Astrocyte (in vitro differentiated cells and primary cell): Measurements from ENCODE around the gene CHCT1. TPM values are rescaled to one million over a fixed set of nuclear protein-coding genes. Genes with fewer than 3 reads are reported as not detected.

Experiments used
- DNase-seq: peaks from one replicate; pipeline ENCODE4 v3.0.0-alpha.2; 2010; ENCODE audit warnings: low read depth
- FAIRE-seq: peaks from 2 replicates; lab custom pipeline; 2011; peaks lifted over from hg19 to GRCh38; lab: Jason Lieb, UNC
- H2AFZ ChIP-seq: 2 replicates; pipeline ENCODE4 v1.6.0; 2012; ENCODE audit warnings: low read depth, low read length, inconsistent platforms
- H3K27ac ChIP-seq: 2 replicates; pipeline ENCODE4 v1.5.1; 2011; ENCODE audit warnings: low read depth, low read length, inconsistent platforms
- H3K27me3 ChIP-seq: 2 replicates; pipeline ENCODE4 v1.6.0; 2011; ENCODE audit warnings: low read length, inconsistent platforms; ENCODE audit not compliant: insufficient read depth
- H3K36me3 ChIP-seq: 2 replicates; pipeline ENCODE4 v1.5.1; 2011; ENCODE audit warnings: low read length, inconsistent platforms; ENCODE audit not compliant: insufficient read depth
- H3K4me1 ChIP-seq: 2 replicates; pipeline ENCODE4 v1.5.1; 2011; ENCODE audit warnings: low read length, inconsistent platforms; ENCODE audit not compliant: insufficient read depth
- H3K4me2 ChIP-seq: 2 replicates; pipeline ENCODE4 v1.6.0; 2012; ENCODE audit warnings: low read length, inconsistent platforms
- H3K4me3 ChIP-seq: 2 replicates; pipeline ENCODE4 v1.5.1; 2011; ENCODE audit warnings: low read depth, mild to moderate bottlenecking, low read length, inconsistent platforms; ENCODE audit not compliant: insufficient read depth
- H3K79me2 ChIP-seq: 2 replicates; pipeline ENCODE4 v1.6.0; 2012; ENCODE audit warnings: mild to moderate bottlenecking, low read length, inconsistent platforms; ENCODE audit not compliant: insufficient read depth
- H3K9ac ChIP-seq: 2 replicates; pipeline ENCODE4 v1.6.0; 2012; ENCODE audit warnings: mild to moderate bottlenecking, low read length, inconsistent platforms
- H3K9me3 ChIP-seq: 2 replicates; pipeline ENCODE4 v1.5.1; 2012; ENCODE audit warnings: low read depth, mild to moderate bottlenecking, low read length, inconsistent platforms; ENCODE audit not compliant: insufficient read depth
- H4K20me1 ChIP-seq: 2 replicates; pipeline ENCODE4 v1.6.0; 2012; ENCODE audit warnings: low read length, inconsistent platforms; ENCODE audit not compliant: insufficient read depth
- H3K27ac Mint-ChIP-seq: one replicate; pipeline ENCODE4 v1.8.0; 2021; ENCODE audit warnings: mild to moderate bottlenecking, mixed read lengths; ENCODE audit not compliant: unreplicated experiment
- H3K27me3 Mint-ChIP-seq: one replicate; pipeline ENCODE4 v1.8.0; 2021; ENCODE audit warnings: low read depth, mixed read lengths; ENCODE audit not compliant: unreplicated experiment
- H3K36me3 Mint-ChIP-seq: one replicate; pipeline ENCODE4 v1.8.0; 2021; ENCODE audit warnings: low read depth, mixed read lengths; ENCODE audit not compliant: unreplicated experiment
- H3K4me1 Mint-ChIP-seq: one replicate; pipeline ENCODE4 v1.8.0; 2021; ENCODE audit warnings: low read depth, mixed read lengths; ENCODE audit not compliant: unreplicated experiment
- H3K4me3 Mint-ChIP-seq: one replicate; pipeline ENCODE4 v1.8.0; 2021; ENCODE audit warnings: mild to moderate bottlenecking, moderate library complexity, mixed read lengths; ENCODE audit not compliant: unreplicated experiment
- H3K9me3 Mint-ChIP-seq: one replicate; pipeline ENCODE4 v1.8.0; 2021; ENCODE audit warnings: mild to moderate bottlenecking, mixed read lengths; ENCODE audit not compliant: unreplicated experiment
- CTCF ChIP-seq: IDR thresholded peaks from 2 replicates; pipeline ENCODE4 v1.5.1; 2011; ENCODE audit warnings: low read depth, mild to moderate bottlenecking, inconsistent platforms, low read length, moderate library complexity; ENCODE audit not compliant: insufficient read depth
- EZH2 ChIP-seq: IDR thresholded peaks from 2 replicates; pipeline ENCODE4 v1.6.1; 2012; ENCODE audit warnings: mild to moderate bottlenecking, low read length, inconsistent platforms; ENCODE audit not compliant: insufficient read depth
- total RNA-seq: library from RNA; stranded (reverse); gene quantifications from 2 replicates; pipeline ENCODE4 v1.2.1, GENCODE V29; 2021

Gene CHCT1
- total RNA-seq, 1 donor from 2014 or later = not detected

GRCh38 chr17:60393840-60394723 is 28.2 kb upstream of the CHCT1 start:
- Mint-ChIP-seq H3K9me3 (no peaks in the 10 kb centered on the region), H3K4me1 (peaks cover 10% of the 10 kb centered on the region), H3K4me3 (peak overlapping the region; percentile 27), H3K36me3 (no peaks in the 10 kb centered on the region), H3K27me3 (no peaks in the 10 kb centered on the region), H3K27ac (no peak overlapping the region)
- DNase-seq (no peak), FAIRE-seq (no peak)
- TF ChIP-seq EZH2 = no peak
- no peak for TF ChIP-seq CTCF
- peaks cover 24% of the 10 kb centered on the region for H3K79me2 ChIP-seq
- no peak overlapping the region for H3K4me3 ChIP-seq
- peaks cover 15% of the 10 kb centered on the region for H4K20me1 ChIP-seq
- H3K27me3 ChIP-seq = no peaks in the 10 kb centered on the region
- H2AFZ ChIP-seq = no peak overlapping the region
- no peak overlapping the region for H3K4me2 ChIP-seq
- no peak overlapping the region for H3K9ac ChIP-seq
- no peaks in the 10 kb centered on the region for H3K36me3 ChIP-seq
- H3K4me1 ChIP-seq = peaks cover 11% of the 10 kb centered on the region
- no peaks in the 10 kb centered on the region for H3K9me3 ChIP-seq
- H3K27ac ChIP-seq = no peak overlapping the region

GRCh38 chr17:60395508-60396065 is 26.7 kb upstream of the CHCT1 start:
- H3K9me3 ChIP-seq = no peaks in the 10 kb centered on the region
- no peak overlapping the region for H3K4me2 ChIP-seq
- no peak overlapping the region for H3K4me3 ChIP-seq
- Mint-ChIP-seq H3K9me3 (no peaks in the 10 kb centered on the region), H3K36me3 (no peaks in the 10 kb centered on the region), H3K4me1 (peaks cover 3% of the 10 kb centered on the region), H3K4me3 (no peak overlapping the region), H3K27ac (no peak overlapping the region), H3K27me3 (no peaks in the 10 kb centered on the region)
- no peak overlapping the region for H2AFZ ChIP-seq
- peaks cover 6% of the 10 kb centered on the region for H4K20me1 ChIP-seq
- no peak overlapping the region for H3K27ac ChIP-seq
- no peak overlapping the region for H3K9ac ChIP-seq
- peaks cover 11% of the 10 kb centered on the region for H3K79me2 ChIP-seq
- DNase-seq (no peak), FAIRE-seq (no peak)
- TF ChIP-seq EZH2 (no peak), CTCF (no peak)
- H3K36me3 ChIP-seq = no peaks in the 10 kb centered on the region
- H3K27me3 ChIP-seq = no peaks in the 10 kb centered on the region
- peaks cover 4% of the 10 kb centered on the region for H3K4me1 ChIP-seq

GRCh38 chr17:60396412-60396811 is 25.9 kb upstream of the CHCT1 start:
- no peak overlapping the region for H3K4me3 Mint-ChIP-seq
- no peak overlapping the region for H3K9ac ChIP-seq
- TF ChIP-seq EZH2 = no peak
- no peak for TF ChIP-seq CTCF
- DNase-seq (no peak), FAIRE-seq (no peak)
- no peak overlapping the region for H3K27ac ChIP-seq
- no peaks in the 10 kb centered on the region for H3K27me3 ChIP-seq
- H2AFZ ChIP-seq = no peak overlapping the region
- H3K27ac Mint-ChIP-seq = no peak overlapping the region
- H3K4me3 ChIP-seq = no peak overlapping the region
- peaks cover 3% of the 10 kb centered on the region for H3K4me1 Mint-ChIP-seq
- H3K4me2 ChIP-seq = no peak overlapping the region
- no peaks in the 10 kb centered on the region for H3K9me3 ChIP-seq
- no peaks in the 10 kb centered on the region for H3K36me3 Mint-ChIP-seq
- no peaks in the 10 kb centered on the region for H3K36me3 ChIP-seq
- H4K20me1 ChIP-seq = no peaks in the 10 kb centered on the region
- H3K79me2 ChIP-seq = peaks cover 3% of the 10 kb centered on the region
- H3K4me1 ChIP-seq = no peaks in the 10 kb centered on the region
- no peaks in the 10 kb centered on the region for H3K27me3 Mint-ChIP-seq
- no peaks in the 10 kb centered on the region for H3K9me3 Mint-ChIP-seq
